HG03066 (cell line): ENCODE data around the gene EFCAB14.
"Not testable (repeated sequence)": the region's sequence is repeated elsewhere in the genome, so short reads cannot be mapped to it uniquely, and the experiment has no call there.

Source experiments
- ATAC-seq: cut with Tn5 transposase; IDR thresholded peaks from one replicate; pipeline ENCODE4 v1.9.1; 2021; ENCODE audit warnings: low read depth; ENCODE audit not compliant: unreplicated experiment

The EFCAB14 gene

DNA sequence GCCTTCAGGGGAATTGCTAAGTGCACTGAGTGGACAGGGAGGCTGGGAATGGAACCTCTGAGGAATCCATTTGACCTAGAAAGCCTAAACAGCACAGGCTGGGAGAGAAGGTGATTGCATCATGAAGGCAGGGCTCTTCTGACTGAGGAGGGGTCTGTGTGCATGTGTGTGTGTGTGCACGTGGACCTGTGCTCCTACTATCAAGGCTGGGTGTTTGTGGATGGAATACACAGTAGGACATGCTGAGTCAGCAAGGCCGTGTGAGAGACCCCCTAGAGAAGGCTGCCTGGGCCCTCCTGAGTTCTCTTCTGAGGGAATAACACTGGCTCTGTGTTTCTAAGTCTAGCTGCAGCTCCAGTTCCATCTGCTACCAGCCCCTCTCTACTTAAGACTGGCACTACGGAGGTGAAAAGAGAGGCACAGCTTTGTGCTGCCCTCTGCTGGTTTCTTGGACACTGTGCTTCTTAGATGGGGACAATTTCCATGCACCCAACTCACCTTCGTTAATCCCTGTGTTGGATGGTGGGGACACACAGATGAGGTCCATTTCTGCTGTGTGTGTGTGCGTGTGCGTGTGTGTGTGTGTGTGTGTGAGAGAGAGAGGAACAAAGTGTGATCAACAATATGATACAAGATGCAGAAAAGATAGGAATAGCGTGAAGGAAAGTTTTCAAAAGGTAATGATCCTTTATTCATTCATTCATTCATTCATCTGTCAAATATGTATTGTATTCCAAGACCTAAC, 6.2 kb upstream of the EFCAB14 start:
- ATAC-seq, result peak; percentile 80

DNA sequence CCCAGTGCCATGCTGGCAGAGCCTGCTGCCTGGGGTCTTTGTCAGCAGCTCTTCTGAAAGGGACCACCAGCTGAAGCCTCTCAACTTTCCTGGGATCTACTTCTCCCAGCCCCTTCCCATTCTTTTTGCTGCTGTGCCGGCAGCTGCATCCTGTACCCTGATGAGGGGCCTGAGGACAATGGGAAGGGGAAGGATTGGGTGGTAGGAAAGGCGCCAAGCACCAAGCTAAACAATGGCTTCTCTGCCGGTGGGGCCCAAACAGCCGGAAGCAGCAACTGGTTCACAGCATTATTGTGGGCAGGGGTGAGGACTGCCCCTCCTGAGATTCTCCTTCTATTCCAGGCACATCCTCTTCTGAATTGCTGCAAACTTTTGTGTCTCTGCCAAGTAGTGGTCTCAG, 5.0 kb upstream of the EFCAB14 start:
- no peak for ATAC-seq

GRCh38 chr1:46721686-46722205, 2.8 kb upstream of the EFCAB14 start:
- ATAC-seq, result no peak

DNA sequence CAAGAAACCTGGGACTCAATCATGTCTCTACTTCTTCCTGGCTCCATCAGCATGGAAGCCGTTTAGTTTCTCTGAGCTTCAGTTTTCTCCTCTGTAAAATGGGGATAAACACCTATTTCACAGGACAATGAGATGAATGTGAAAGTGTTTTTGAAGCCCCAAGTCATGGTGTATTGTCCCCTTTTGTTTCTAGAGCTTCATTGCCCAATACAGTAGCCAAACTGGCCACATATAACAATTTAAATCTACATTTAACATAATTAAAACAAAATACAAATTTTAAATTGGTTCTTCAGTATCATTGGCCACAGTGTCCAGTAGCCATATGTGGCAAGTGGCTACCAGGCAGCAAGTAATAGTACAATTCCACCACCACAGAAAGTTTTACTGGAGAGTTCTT, 2.3 kb upstream of the EFCAB14 start:
- ATAC-seq, result no peak

- not testable (repeated sequence) for ATAC-seq
These were observed 1.4 kb upstream of the EFCAB14 start for GRCh38 chr1:46720319-46720718.

GRCh38 chr1:46719689-46720088, 775 bp upstream of the EFCAB14 start:
- no peak for ATAC-seq

GRCh38 chr1:46718340-46718726, 581 bp downstream of the EFCAB14 start:
- no peak for ATAC-seq

- ATAC-seq, result no peak
These were observed 1.3 kb downstream of the EFCAB14 start for GRCh38 chr1:46717654-46718053.

GRCh38 chr1:46714976-46715375, 3.9 kb downstream of the EFCAB14 start:
- ATAC-seq, result no peak

DNA sequence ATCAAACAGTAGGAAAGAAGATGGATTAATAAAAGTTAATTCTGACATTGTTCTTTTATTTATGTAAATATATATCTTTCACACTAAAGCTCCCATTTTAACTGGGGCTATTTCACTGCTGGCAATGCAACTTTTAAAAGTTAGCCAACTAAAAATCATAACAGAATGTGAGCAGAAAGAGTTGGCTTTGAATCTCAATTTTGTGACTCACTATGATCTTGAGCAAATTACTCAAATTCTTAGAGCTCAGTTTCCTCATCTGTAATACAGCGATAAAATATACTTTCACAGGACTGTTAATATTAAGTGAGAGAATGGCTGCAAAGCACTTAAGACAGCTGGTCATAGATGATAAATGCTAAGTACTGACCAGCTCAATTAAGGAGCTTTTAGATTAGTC, 10.8 kb downstream of the EFCAB14 start:
- ATAC-seq, result no peak

DNA sequence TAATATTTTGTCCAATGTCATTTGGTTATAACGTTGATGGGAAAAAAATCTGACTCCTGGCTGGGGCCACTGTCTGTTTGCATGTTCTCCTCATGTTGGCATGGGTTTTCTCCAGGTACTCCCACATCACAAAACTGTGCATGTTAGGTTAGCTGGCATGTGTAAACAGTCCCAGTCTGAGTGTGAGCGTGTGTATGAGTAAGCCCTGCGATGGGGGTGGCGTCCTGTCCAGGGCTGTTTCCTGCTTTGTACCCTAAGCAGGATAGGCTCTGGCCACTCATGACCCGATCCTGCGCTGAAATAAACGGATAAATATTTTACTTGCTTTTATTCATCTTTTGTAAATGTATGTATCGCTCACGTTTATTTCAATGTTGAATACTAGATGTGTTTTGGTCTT, 13.5 kb downstream of the EFCAB14 start:
- ATAC-seq, result no peak

DNA sequence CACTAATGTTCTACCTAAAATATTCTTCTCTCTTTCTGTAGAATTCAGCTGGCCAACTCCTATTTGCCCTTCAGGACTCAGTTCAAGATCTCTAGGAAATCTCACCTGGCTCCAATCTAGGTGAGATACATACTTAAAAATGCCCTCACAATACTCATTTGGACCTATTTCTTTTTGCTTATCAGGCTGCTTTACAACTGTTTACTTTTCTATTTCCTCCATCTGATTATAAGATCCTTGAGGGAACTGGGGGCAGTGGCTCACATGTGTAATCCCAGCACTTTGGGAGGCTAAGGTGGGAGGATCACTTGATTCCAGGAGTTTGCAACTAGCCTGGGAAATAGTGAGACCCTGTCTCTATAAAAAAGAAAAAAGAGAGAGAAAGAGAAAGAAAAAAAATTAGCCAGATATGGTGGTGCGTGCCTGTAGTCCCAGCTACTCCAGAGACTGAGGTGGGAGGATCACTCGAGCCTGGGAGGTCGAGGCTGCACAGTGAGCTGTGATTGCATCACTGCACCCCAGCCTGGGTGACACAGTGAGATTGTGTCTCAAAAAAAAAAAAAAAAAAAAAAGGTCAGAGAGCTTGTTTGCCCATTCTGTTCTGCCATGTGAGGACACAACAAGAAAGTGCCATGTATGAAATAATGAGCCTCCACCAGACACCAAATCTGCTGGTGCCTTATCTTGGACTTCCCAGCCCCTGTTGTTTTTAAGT, 14.8 kb downstream of the EFCAB14 start:
- ATAC-seq, result no peak

DNA sequence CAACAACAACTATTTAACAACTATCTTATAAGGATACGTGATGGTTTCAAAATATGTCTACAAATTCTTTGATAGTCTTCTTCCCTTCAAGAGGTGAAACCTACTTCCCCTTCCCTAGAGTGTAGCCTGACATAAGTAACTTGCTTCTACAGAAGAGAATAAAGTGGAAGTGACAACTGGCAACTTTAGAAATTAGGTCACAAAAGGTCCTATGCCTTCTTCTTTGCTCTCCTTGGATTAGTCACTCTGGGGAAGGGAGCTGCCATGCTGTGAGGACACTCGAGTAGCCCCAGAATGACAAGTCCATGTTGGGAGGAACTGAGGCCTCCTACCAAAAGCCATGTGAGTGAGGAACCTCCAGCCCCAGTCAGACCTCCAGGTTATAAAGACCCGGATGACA, 19.2 kb downstream of the EFCAB14 start:
- no peak for ATAC-seq

DNA sequence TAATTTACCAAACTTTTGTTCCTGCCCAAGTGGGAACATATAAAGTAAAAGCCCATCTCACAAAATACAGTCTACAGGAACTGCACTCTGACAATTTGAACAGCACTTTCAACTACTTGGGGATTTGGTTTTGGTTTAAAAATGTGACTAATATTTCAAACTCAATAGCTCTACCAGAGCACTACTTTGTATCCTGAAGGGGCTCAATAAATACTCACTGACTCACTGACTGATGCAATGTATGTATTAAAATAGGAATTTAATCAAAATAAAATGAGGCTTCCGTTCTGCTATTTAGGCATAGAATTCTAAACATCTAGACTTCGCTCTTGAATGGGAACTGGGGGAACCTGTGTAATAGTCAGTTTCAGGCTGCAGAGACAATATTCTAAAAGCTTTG, 21.9 kb downstream of the EFCAB14 start:
- ATAC-seq, result no peak

DNA sequence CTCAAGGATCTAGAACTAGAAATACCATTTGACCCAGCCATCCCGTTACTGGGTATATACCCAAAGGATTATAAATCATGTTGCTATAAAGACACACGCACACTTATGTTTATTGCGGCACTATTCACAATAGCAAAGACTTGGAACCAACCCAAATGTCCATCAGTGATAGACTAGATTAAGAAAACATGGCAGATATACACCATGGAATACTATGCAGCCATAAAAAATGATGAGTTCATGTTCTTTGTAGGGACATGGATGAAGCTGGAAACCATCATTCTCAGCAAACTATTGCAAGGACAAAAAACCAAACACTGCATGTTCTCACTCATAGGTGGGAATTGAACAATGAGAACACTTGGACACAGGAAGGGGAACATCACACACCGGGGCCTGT, 24.2 kb downstream of the EFCAB14 start:
- ATAC-seq, result not testable (repeated sequence)

GRCh38 chr1:46692811-46693770, 25.8 kb downstream of the EFCAB14 start:
- ATAC-seq, result no peak

GRCh38 chr1:46691997-46692790, 26.7 kb downstream of the EFCAB14 start:
- ATAC-seq, result no peak

DNA sequence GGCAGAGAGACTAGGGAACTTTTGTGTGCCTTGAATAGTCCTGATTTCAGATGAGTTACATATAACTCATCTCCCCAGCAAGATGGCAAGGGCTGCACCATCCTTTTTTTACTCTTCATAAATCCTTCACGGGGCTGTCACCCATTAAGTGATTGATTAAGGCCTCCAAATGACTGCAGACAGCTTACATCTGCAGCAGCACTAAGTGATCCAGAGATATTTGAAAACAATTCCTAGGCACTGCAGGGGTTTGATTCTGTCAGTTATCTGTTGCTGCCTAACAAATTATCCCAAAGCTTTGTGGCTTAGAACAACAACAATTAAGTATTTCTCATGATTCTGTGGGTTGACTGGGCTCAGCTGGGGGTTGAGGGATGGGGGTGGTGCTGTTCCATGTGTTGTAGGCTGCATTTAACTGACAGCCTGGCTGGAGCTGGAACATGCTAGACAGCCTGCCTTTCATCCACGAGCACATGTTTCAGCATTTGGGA, 27.9 kb downstream of the EFCAB14 start:
- ATAC-seq, result no peak

- no peak for ATAC-seq
These were observed 29.0 kb downstream of the EFCAB14 start for GRCh38 chr1:46689897-46690296.

GRCh38 chr1:46689356-46689755, 29.6 kb downstream of the EFCAB14 start:
- no peak for ATAC-seq
